PC-9 (cell line): ENCODE results near the gene TRIM5. TPM values are rescaled to one million over a fixed set of nuclear protein-coding genes. Genes with fewer than 3 reads are reported as not detected.
"Not testable (repeated sequence)": the region's sequence is repeated elsewhere in the genome, so short reads cannot be mapped to it uniquely, and the experiment has no call there.

Source experiments
- BruUV-seq: library from RNA; stranded (reverse); fragments of 400-500 nt; replicated peaks from 2 replicates; lab custom pipeline; 2021; lab: Mats Ljungman, UMichigan
- CTCF ChIA-PET: fragments of 300-600 bp; sonication (Branson Sonifier 250); formaldehyde crosslinking; loops from one replicate; lab custom pipeline; 2022; ENCODE audit warnings: antibody characterized with exemption; lab: Charles Lee
- POLR2A ChIA-PET: fragments of 300-600 bp; sonication (Branson Sonifier 250); formaldehyde crosslinking; loops from one replicate; lab custom pipeline; 2022; ENCODE audit warnings: antibody characterized with exemption; ENCODE audit not compliant: unreplicated experiment; lab: Charles Lee
- DNase-seq, 2 experiments: peaks; one replicate each; pipeline versions ENCODE4 v3.0.0 to v3.0.0-alpha.2; 2015 to 2022; ENCODE audit warnings: mixed read lengths in 1 of 2
- H2AFZ ChIP-seq: fragments of 200-600 bp; sonication (generic); 2 replicates; pipeline ENCODE4 v1.8.1; 2017; ENCODE audit warnings: antibody characterized with exemption
- H3F3A ChIP-seq: fragments of 200-600 bp; sonication (generic); 2 replicates; pipeline ENCODE4 v1.8.1; 2017; ENCODE audit warnings: antibody characterized with exemption, mild to moderate bottlenecking, low read depth; ENCODE audit not compliant: insufficient read depth
- H3K27ac ChIP-seq: fragments of 200-600 bp; sonication (generic); 2 replicates; pipeline ENCODE4 v1.6.1; 2016; ENCODE audit warnings: mixed run types
- H3K27me3 ChIP-seq: fragments of 200-600 bp; sonication (generic); 2 replicates; pipeline ENCODE4 v1.6.1; 2016; ENCODE audit warnings: low read depth, mixed run types; ENCODE audit not compliant: insufficient read depth
- H3K36me3 ChIP-seq: fragments of 200-600 bp; sonication (generic); 2 replicates; pipeline ENCODE4 v1.6.1; 2016; ENCODE audit warnings: low read depth, mixed run types
- H3K4me1 ChIP-seq: fragments of 200-600 bp; sonication (generic); replicated peaks from 2 replicates; pipeline ENCODE4 v1.6.1; 2016; ENCODE audit warnings: mixed run types; ENCODE audit not compliant: insufficient read depth
- H3K4me2 ChIP-seq: fragments of 200-600 bp; sonication (generic); 2 replicates; pipeline ENCODE4 v1.6.1; 2017; ENCODE audit warnings: mixed run types
- H3K4me3 ChIP-seq: fragments of 200-600 bp; sonication (generic); 2 replicates; pipeline ENCODE4 v1.6.1; 2016; ENCODE audit warnings: mixed run types
- H3K79me2 ChIP-seq: fragments of 200-600 bp; sonication (generic); 2 replicates; pipeline ENCODE4 v1.6.1; 2017; ENCODE audit warnings: low read depth, mixed run types
- H3K9me2 ChIP-seq: fragments of 200-600 bp; sonication (generic); 2 replicates; pipeline ENCODE4 v1.8.1; 2017; ENCODE audit warnings: mild to moderate bottlenecking; ENCODE audit not compliant: insufficient read depth
- H3K9me3 ChIP-seq: fragments of 200-600 bp; sonication (generic); 2 replicates; pipeline ENCODE4 v1.8.1; 2016; ENCODE audit warnings: low read depth; ENCODE audit not compliant: insufficient read depth
- H4K20me1 ChIP-seq: fragments of 200-600 bp; sonication (generic); 2 replicates; pipeline ENCODE4 v1.8.1; 2017; ENCODE audit not compliant: insufficient read depth
- CTCF ChIP-seq: fragments of 200-600 bp; sonication (generic); conservative IDR thresholded peaks from 2 replicates; pipeline ENCODE4 v1.6.1; 2017; ENCODE audit warnings: mixed run types, antibody characterized with exemption, mild to moderate bottlenecking, moderate library complexity
- EZH2 ChIP-seq: fragments of 200-600 bp; sonication (generic); IDR thresholded peaks from 2 replicates; pipeline ENCODE4 v1.8.0; 2017; ENCODE audit warnings: antibody characterized with exemption, low read depth
- intact Hi-C: fragments of 100-400 bp; cut with micrococcal nuclease; formaldehyde crosslinking; loops from one replicate; pipeline ENCODE4 v1.10.0; 2022; ENCODE audit not compliant: unreplicated experiment
- total RNA-seq: library from RNA; stranded (reverse); gene quantifications from 2 replicates; pipeline ENCODE4 v1.2.3, GENCODE V29; 2021

Gene TRIM5
- total RNA-seq, 1 experiment from 2014 or later, result 20.5 TPM

GRCh38 chr11:5722622-5723021 lies 37.7 kb upstream of the TRIM5 start:
- Histone ChIP-seq H3K4me3 (no peak overlapping the region), H3K4me2 (no peak overlapping the region), H3K4me1 (no peaks in the 10 kb centered on the region), H2AFZ (no peak overlapping the region), H3F3A (no peaks in the 10 kb centered on the region), H3K79me2 (no peaks in the 10 kb centered on the region), H3K27ac (no peak overlapping the region), H3K27me3 (no peaks in the 10 kb centered on the region; the same call in 1 of the 2 replicates), H3K36me3 (no peaks in the 10 kb centered on the region), H4K20me1 (no peaks in the 10 kb centered on the region), H3K9me3 (no peaks in the 10 kb centered on the region), H3K9me2 (no peaks in the 10 kb centered on the region)
- no peak for DNase-seq
- BruUV-seq, result no TSS peak
- TF ChIP-seq CTCF, result no peak
- no peak for TF ChIP-seq EZH2
- ChIA-PET POLR2A (no interaction called here), CTCF (no interaction called here)
- intact Hi-C loops, result no loop called here

GRCh38 chr11:5719703-5720495 lies 35.0 kb upstream of the TRIM5 start:
- DNase-seq, result no peak
- Histone ChIP-seq H3K27me3 (no peaks in the 10 kb centered on the region; the same call in 1 of the 2 replicates), H3F3A (no peaks in the 10 kb centered on the region), H3K9me2 (no peaks in the 10 kb centered on the region), H3K4me1 (no peaks in the 10 kb centered on the region), H3K79me2 (no peaks in the 10 kb centered on the region), H3K4me3 (no peak overlapping the region), H3K27ac (no peak overlapping the region), H3K4me2 (no peak overlapping the region), H3K9me3 (no peaks in the 10 kb centered on the region), H4K20me1 (no peaks in the 10 kb centered on the region), H2AFZ (no peak overlapping the region), H3K36me3 (no peaks in the 10 kb centered on the region)
- POLR2A ChIA-PET, result no interaction called here
- no peak for TF ChIP-seq EZH2
- TF ChIP-seq CTCF, result no peak
- BruUV-seq, result no TSS peak
- CTCF ChIA-PET, result no interaction called here
- intact Hi-C loops, result no loop called here

GRCh38 chr11:5716518-5716917 lies 31.6 kb upstream of the TRIM5 start:
- H3K4me2 ChIP-seq, H3K4me3 ChIP-seq, H3K27me3 ChIP-seq, DNase-seq, intact Hi-C loops, H4K20me1 ChIP-seq, H3K9me3 ChIP-seq, H3K79me2 ChIP-seq, H3K36me3 ChIP-seq, H3K9me2 ChIP-seq, H3K4me1 ChIP-seq, H3F3A ChIP-seq, POLR2A ChIA-PET, H2AFZ ChIP-seq, BruUV-seq, H3K27ac ChIP-seq, CTCF ChIA-PET: not testable (repeated sequence)
